GM23338 (cell line): ENCODE results near the gene PNPT1. TPM values are rescaled to one million over a fixed set of nuclear protein-coding genes. Genes with fewer than 3 reads are reported as not detected.

Source experiments
- ATAC-seq: fragments of 200-7000 bp; cut with Tn5 transposase; 3 replicates; pipeline ENCODE4 v1.9.1; 2020
- DNase-seq: peaks from one replicate; pipeline ENCODE4 v3.0.0-alpha.2; 2015; ENCODE audit warnings: low spot score
- H2AFZ ChIP-seq: fragments of 200-600 bp; sonication (generic); 2 replicates; pipeline ENCODE4 v1.8.0; 2016; ENCODE audit warnings: antibody characterized with exemption, mild to moderate bottlenecking, moderate library complexity
- H3F3A ChIP-seq: fragments of 200-600 bp; sonication (generic); replicated peaks from 2 replicates; pipeline ENCODE4 v1.8.0; 2017; ENCODE audit warnings: antibody characterized with exemption, mixed run types, low read depth
- H3K27ac ChIP-seq: fragments of 200-600 bp; sonication (generic); 2 replicates; pipeline ENCODE4 v1.6.1; 2016; ENCODE audit warnings: low read depth
- H3K27me3 ChIP-seq: fragments of 200-600 bp; sonication (generic); 2 replicates; pipeline ENCODE4 v1.8.0; 2016; ENCODE audit warnings: mild to moderate bottlenecking, mixed run types, moderate library complexity; ENCODE audit not compliant: insufficient read depth
- H3K36me3 ChIP-seq: fragments of 200-600 bp; sonication (generic); 2 replicates; pipeline ENCODE4 v1.8.0; 2016; ENCODE audit warnings: mild to moderate bottlenecking; ENCODE audit not compliant: insufficient read depth
- H3K4me1 ChIP-seq: fragments of 200-600 bp; sonication (generic); 2 replicates; pipeline ENCODE4 v1.8.0; 2016; ENCODE audit warnings: mild to moderate bottlenecking, moderate library complexity; ENCODE audit not compliant: insufficient read depth
- H3K4me2 ChIP-seq: fragments of 200-600 bp; sonication (generic); 2 replicates; pipeline ENCODE4 v1.7.1; 2017; ENCODE audit warnings: mixed run types
- H3K4me3 ChIP-seq: fragments of 200-600 bp; sonication (generic); 2 replicates; pipeline ENCODE4 v1.6.1; 2016; ENCODE audit warnings: mixed run types
- H3K79me2 ChIP-seq: fragments of 200-600 bp; sonication (generic); replicated peaks from 2 replicates; pipeline ENCODE4 v1.8.0; 2017; ENCODE audit warnings: mild to moderate bottlenecking; ENCODE audit not compliant: insufficient read depth
- H3K9me2 ChIP-seq: fragments of 200-600 bp; sonication (generic); 2 replicates; pipeline ENCODE4 v1.8.0; 2017; ENCODE audit not compliant: insufficient read depth
- H4K20me1 ChIP-seq: fragments of 200-600 bp; sonication (generic); replicated peaks from 2 replicates; pipeline ENCODE4 v1.8.0; 2017; ENCODE audit warnings: mild to moderate bottlenecking; ENCODE audit not compliant: insufficient read depth
- H3K27ac Mint-ChIP-seq: 2 replicates; pipeline ENCODE4 v1.8.0; 2020; ENCODE audit warnings: inconsistent platforms, mild to moderate bottlenecking, moderate library complexity, mixed read lengths
- H3K27me3 Mint-ChIP-seq: 3 replicates; pipeline ENCODE4 v1.8.0; 2022; ENCODE audit warnings: low read depth, mild to moderate bottlenecking, moderate library complexity, mixed read lengths, inconsistent platforms; ENCODE audit not compliant: insufficient read depth, poor library complexity
- H3K36me3 Mint-ChIP-seq: 3 replicates; pipeline ENCODE4 v1.8.0; 2021; ENCODE audit warnings: low read depth, mild to moderate bottlenecking, inconsistent platforms, moderate library complexity, mixed read lengths
- H3K4me1 Mint-ChIP-seq: 3 replicates; pipeline ENCODE4 v1.8.0; 2020; ENCODE audit warnings: mild to moderate bottlenecking, inconsistent platforms, mixed read lengths
- H3K4me3 Mint-ChIP-seq: 3 replicates; pipeline ENCODE4 v1.8.0; 2021; ENCODE audit warnings: moderate library complexity, mild to moderate bottlenecking, inconsistent platforms, mixed read lengths
- H3K9me3 Mint-ChIP-seq: 3 replicates; pipeline ENCODE4 v1.8.0; 2020; ENCODE audit warnings: moderate library complexity, mild to moderate bottlenecking, inconsistent platforms, mixed read lengths
- CREB1 ChIP-seq: fragments of 250-450 bp; sonication (Bioruptor Pico); IDR thresholded peaks from 2 replicates; pipeline ENCODE4 v1.5.0; 2020; ENCODE audit warnings: low read depth, mild to moderate bottlenecking, moderate library complexity
- EZH2phosphoT487 ChIP-seq: fragments of 200-600 bp; sonication (generic); IDR thresholded peaks from one replicate; pipeline ENCODE4 v1.8.1; 2018; ENCODE audit warnings: antibody characterized with exemption; ENCODE audit not compliant: unreplicated experiment
- JUNB ChIP-seq: IDR thresholded peaks from one replicate; pipeline ENCODE4 v1.6.1; 2016; ENCODE audit warnings: antibody characterized with exemption; ENCODE audit not compliant: unreplicated experiment
- POLR2AphosphoS5 ChIP-seq: IDR thresholded peaks from 2 replicates; pipeline ENCODE4 v1.6.1; 2016; ENCODE audit warnings: antibody characterized with exemption, low read depth
- STAT1 ChIP-seq: IDR thresholded peaks from one replicate; pipeline ENCODE4 v1.6.1; 2016; ENCODE audit warnings: antibody characterized with exemption; ENCODE audit not compliant: unreplicated experiment
- ZNF331 ChIP-seq: fragments of 250-450 bp; sonication (Bioruptor Pico); IDR thresholded peaks from 2 replicates; pipeline ENCODE4 v1.5.0; 2020; ENCODE audit warnings: low read depth, mild to moderate bottlenecking, moderate library complexity
- polyA plus RNA-seq: library from polyadenylated mRNA; unstranded; fragments of >200 nt; fragmentation: Nextera tagmentation; extraction: Ambion mirVana; gene quantifications from 2 replicates; pipeline ENCODE4 v1.2.1, GENCODE V29; 2016
- total RNA-seq: library from RNA; depleted of rRNA; stranded (reverse); fragments of >200 nt; shearing (Covaris generic); gene quantifications from 2 replicates; pipeline ENCODE4 v1.2.3, GENCODE V29; 2014
- TF ChIP-seq, protein P1 (sequence below): IDR thresholded peaks from one replicate; pipeline ENCODE4 v1.6.1; 2018; ENCODE audit warnings: antibody characterized with exemption; ENCODE audit not compliant: unreplicated experiment
- TF ChIP-seq, protein P2 (sequence below): IDR thresholded peaks from 2 replicates; pipeline ENCODE4 v1.6.1; 2016; ENCODE audit warnings: antibody characterized with exemption
- TF ChIP-seq, protein P3 (sequence below), 2 experiments: fragments of 200-600 bp in 1 of 2; sonication (generic) in 1 of 2; conservative IDR thresholded peaks; 2 replicates each; pipeline versions ENCODE4 v1.5.1 to v1.6.1; 2016 to 2017; ENCODE audit warnings: antibody characterized with exemption in 2 of 2, low read depth in 2 of 2, mild to moderate bottlenecking in 2 of 2, moderate library complexity in 1 of 2
- TF ChIP-seq, protein P4 (sequence below): fragments of 250-450 bp; sonication (Bioruptor Pico); IDR thresholded peaks from 2 replicates; pipeline ENCODE4 v1.5.0; 2020; ENCODE audit warnings: mild to moderate bottlenecking, moderate library complexity

Gene PNPT1
- total and polyA plus RNA-seq, 2 experiments from 2014 or later: 31.1 to 34.6 TPM

DNA sequence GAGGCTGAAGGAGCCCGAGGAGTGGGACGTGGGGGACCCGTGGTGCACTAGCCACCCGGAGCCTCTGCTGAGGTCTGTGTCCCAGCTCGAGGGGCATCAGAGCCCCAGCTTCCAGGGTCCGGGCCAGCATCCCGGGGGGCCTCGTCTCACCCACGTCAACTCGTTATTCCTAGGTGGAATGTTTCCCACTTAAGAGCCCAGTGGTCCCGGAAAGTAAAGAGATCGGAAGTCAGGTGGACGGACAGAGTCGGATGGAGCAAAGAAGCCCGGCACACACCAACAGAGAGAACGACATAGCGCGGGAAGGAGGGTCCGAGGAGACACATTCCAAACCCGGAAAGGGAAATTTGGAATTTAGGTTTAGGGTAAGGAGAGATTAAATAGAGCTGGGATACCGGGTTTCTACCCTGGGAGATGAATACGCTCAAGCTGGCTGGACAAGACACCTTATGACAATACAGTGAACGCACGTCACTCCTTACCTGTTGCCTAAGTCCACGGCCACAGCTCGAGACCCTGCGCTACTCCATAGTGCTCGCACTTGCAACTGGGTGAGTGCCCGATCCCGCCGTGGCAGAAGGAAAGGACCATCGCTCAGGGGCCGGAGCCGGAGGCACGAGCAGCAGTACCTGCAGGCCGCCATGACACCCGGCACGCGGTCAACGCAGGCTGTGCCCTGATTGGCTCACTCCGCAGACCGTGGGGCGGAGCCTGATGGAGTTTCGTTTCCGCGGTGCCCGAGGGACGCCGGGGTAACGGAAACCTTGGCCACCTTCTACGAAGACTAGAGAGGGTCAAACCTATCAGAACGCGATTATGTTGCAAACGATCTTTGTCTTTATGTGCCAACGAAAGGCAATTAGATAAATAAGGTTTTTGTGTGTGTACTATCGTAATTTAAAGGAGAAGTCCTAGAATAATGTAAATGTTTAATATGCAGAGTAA lies at the start of gene PNPT1 (continued):
- TF ChIP-seq EZH2phosphoT487: no peak

DNA sequence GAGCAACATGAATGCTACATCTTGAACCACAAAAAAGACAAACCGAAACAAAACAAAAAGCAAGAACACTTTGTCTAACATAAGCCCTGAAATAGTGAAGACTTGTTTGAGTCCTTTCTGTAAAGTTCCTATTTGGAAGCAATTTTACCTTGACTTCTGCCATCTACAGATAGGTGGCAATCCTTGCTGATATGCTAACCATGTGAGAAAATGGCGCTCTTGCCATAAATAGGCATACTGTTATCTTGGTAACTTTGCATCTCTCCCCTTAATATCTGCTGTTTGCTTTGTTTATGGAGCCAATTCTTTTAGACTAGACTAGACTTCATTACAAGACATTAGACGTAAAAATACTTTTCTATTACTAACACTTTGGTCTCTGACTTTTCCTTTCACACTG lies 49.4 kb upstream of the PNPT1 start:
- DNase-seq (no peak), ATAC-seq (no peak)
- Mint-ChIP-seq H3K4me3 (no peak overlapping the region), H3K4me1 (peaks cover 2% of the 10 kb centered on the region; the same call in 1 of the 3 replicates), H3K27me3 (peaks cover 1% of the 10 kb centered on the region), H3K9me3 (peaks cover 18% of the 10 kb centered on the region; the same call in 2 of the 3 replicates), H3K36me3 (peaks cover 6% of the 10 kb centered on the region; the same call in 2 of the 3 replicates), H3K27ac (no peak overlapping the region)
- Histone ChIP-seq H3K4me2 (no peak overlapping the region), H3K36me3 (no peaks in the 10 kb centered on the region), H4K20me1 (no peaks in the 10 kb centered on the region), H3F3A (no peaks in the 10 kb centered on the region), H3K27ac (no peak overlapping the region), H3K4me3 (no peak overlapping the region), H3K27me3 (no peaks in the 10 kb centered on the region), H3K9me2 (peaks cover 15% of the 10 kb centered on the region; the same call in 1 of the 2 replicates), H3K79me2 (no peaks in the 10 kb centered on the region), H3K4me1 (0 out of 2 replicates have a peak, but pooled peaks cover 6% of the 10 kb centered on the region), H2AFZ (no peak overlapping the region)
- TF ChIP-seq, protein P1, sequence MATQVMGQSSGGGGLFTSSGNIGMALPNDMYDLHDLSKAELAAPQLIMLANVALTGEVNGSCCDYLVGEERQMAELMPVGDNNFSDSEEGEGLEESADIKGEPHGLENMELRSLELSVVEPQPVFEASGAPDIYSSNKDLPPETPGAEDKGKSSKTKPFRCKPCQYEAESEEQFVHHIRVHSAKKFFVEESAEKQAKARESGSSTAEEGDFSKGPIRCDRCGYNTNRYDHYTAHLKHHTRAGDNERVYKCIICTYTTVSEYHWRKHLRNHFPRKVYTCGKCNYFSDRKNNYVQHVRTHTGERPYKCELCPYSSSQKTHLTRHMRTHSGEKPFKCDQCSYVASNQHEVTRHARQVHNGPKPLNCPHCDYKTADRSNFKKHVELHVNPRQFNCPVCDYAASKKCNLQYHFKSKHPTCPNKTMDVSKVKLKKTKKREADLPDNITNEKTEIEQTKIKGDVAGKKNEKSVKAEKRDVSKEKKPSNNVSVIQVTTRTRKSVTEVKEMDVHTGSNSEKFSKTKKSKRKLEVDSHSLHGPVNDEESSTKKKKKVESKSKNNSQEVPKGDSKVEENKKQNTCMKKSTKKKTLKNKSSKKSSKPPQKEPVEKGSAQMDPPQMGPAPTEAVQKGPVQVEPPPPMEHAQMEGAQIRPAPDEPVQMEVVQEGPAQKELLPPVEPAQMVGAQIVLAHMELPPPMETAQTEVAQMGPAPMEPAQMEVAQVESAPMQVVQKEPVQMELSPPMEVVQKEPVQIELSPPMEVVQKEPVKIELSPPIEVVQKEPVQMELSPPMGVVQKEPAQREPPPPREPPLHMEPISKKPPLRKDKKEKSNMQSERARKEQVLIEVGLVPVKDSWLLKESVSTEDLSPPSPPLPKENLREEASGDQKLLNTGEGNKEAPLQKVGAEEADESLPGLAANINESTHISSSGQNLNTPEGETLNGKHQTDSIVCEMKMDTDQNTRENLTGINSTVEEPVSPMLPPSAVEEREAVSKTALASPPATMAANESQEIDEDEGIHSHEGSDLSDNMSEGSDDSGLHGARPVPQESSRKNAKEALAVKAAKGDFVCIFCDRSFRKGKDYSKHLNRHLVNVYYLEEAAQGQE: no peak
- TF ChIP-seq STAT1 (no peak), EZH2phosphoT487 (no peak), ZNF331 (CRISPR knock-in tag) (no peak), CREB1 (CRISPR knock-in tag) (no peak), POLR2AphosphoS5 (no peak), JUNB (no peak)
- TF ChIP-seq, protein P2, sequence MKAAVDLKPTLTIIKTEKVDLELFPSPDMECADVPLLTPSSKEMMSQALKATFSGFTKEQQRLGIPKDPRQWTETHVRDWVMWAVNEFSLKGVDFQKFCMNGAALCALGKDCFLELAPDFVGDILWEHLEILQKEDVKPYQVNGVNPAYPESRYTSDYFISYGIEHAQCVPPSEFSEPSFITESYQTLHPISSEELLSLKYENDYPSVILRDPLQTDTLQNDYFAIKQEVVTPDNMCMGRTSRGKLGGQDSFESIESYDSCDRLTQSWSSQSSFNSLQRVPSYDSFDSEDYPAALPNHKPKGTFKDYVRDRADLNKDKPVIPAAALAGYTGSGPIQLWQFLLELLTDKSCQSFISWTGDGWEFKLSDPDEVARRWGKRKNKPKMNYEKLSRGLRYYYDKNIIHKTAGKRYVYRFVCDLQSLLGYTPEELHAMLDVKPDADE: no peak
- TF ChIP-seq, protein P3, sequence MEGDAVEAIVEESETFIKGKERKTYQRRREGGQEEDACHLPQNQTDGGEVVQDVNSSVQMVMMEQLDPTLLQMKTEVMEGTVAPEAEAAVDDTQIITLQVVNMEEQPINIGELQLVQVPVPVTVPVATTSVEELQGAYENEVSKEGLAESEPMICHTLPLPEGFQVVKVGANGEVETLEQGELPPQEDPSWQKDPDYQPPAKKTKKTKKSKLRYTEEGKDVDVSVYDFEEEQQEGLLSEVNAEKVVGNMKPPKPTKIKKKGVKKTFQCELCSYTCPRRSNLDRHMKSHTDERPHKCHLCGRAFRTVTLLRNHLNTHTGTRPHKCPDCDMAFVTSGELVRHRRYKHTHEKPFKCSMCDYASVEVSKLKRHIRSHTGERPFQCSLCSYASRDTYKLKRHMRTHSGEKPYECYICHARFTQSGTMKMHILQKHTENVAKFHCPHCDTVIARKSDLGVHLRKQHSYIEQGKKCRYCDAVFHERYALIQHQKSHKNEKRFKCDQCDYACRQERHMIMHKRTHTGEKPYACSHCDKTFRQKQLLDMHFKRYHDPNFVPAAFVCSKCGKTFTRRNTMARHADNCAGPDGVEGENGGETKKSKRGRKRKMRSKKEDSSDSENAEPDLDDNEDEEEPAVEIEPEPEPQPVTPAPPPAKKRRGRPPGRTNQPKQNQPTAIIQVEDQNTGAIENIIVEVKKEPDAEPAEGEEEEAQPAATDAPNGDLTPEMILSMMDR (conservative IDR thresholded peaks at IDR 0.05; ENCODE audit: low read depth in 2 of 2): no peak
- TF ChIP-seq, protein P4, sequence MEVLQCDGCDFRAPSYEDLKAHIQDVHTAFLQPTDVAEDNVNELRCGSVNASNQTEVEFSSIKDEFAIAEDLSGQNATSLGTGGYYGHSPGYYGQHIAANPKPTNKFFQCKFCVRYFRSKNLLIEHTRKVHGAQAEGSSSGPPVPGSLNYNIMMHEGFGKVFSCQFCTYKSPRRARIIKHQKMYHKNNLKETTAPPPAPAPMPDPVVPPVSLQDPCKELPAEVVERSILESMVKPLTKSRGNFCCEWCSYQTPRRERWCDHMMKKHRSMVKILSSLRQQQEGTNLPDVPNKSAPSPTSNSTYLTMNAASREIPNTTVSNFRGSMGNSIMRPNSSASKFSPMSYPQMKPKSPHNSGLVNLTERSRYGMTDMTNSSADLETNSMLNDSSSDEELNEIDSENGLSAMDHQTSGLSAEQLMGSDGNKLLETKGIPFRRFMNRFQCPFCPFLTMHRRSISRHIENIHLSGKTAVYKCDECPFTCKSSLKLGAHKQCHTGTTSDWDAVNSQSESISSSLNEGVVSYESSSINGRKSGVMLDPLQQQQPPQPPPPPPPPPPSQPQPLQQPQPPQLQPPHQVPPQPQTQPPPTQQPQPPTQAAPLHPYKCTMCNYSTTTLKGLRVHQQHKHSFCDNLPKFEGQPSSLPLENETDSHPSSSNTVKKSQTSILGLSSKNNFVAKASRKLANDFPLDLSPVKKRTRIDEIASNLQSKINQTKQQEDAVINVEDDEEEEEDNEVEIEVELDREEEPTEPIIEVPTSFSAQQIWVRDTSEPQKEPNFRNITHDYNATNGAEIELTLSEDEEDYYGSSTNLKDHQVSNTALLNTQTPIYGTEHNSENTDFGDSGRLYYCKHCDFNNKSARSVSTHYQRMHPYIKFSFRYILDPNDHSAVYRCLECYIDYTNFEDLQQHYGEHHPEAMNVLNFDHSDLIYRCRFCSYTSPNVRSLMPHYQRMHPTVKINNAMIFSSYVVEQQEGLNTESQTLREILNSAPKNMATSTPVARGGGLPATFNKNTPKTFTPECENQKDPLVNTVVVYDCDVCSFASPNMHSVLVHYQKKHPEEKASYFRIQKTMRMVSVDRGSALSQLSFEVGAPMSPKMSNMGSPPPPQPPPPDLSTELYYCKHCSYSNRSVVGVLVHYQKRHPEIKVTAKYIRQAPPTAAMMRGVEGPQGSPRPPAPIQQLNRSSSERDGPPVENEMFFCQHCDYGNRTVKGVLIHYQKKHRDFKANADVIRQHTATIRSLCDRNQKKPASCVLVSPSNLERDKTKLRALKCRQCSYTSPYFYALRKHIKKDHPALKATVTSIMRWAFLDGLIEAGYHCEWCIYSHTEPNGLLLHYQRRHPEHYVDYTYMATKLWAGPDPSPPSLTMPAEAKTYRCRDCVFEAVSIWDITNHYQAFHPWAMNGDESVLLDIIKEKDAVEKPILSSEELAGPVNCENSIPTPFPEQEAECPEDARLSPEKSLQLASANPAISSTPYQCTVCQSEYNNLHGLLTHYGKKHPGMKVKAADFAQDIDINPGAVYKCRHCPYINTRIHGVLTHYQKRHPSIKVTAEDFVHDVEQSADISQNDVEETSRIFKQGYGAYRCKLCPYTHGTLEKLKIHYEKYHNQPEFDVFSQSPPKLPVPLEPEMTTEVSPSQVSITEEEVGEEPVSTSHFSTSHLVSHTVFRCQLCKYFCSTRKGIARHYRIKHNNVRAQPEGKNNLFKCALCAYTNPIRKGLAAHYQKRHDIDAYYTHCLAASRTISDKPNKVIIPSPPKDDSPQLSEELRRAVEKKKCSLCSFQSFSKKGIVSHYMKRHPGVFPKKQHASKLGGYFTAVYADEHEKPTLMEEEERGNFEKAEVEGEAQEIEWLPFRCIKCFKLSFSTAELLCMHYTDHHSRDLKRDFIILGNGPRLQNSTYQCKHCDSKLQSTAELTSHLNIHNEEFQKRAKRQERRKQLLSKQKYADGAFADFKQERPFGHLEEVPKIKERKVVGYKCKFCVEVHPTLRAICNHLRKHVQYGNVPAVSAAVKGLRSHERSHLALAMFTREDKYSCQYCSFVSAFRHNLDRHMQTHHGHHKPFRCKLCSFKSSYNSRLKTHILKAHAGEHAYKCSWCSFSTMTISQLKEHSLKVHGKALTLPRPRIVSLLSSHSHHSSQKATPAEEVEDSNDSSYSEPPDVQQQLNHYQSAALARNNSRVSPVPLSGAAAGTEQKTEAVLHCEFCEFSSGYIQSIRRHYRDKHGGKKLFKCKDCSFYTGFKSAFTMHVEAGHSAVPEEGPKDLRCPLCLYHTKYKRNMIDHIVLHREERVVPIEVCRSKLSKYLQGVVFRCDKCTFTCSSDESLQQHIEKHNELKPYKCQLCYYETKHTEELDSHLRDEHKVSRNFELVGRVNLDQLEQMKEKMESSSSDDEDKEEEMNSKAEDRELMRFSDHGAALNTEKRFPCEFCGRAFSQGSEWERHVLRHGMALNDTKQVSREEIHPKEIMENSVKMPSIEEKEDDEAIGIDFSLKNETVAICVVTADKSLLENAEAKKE: no peak
